DMS53 treated with DMSO at 0.1 percent for 48 hours (cell line): ENCODE data around the gene ASCC3.
A peak's percentile ranks its signal among the peaks of the same experiment; 100 is the strongest.
"Not testable (repeated sequence)": the region's sequence is repeated elsewhere in the genome, so short reads cannot be mapped to it uniquely, and the experiment has no call there.

ENCODE experiments used
- DNase-seq: peaks from one replicate; lab custom pipeline; 2025; ENCODE audit not compliant: unreplicated experiment; lab: John Stamatoyannopoulos, UW

ASCC3 gene

GRCh38 chr6:100670056-100670455 is 211.1 kb downstream of the ASCC3 start:
- DNase-seq: no peak

- no peak for DNase-seq
Observed at GRCh38 chr6:100665041-100665380, 216.1 kb downstream of the ASCC3 start.

GRCh38 chr6:100664274-100665040 is 216.7 kb downstream of the ASCC3 start:
- peak; percentile 6 for DNase-seq

- DNase-seq: no peak
Observed at GRCh38 chr6:100663219-100663863, 217.8 kb downstream of the ASCC3 start.

- no peak for DNase-seq
Observed at GRCh38 chr6:100662264-100662663, 218.9 kb downstream of the ASCC3 start.

GRCh38 chr6:100658486-100658885 is 222.6 kb downstream of the ASCC3 start:
- DNase-seq: no peak

GRCh38 chr6:100657678-100658330 is 223.3 kb downstream of the ASCC3 start:
- peak; percentile 42 for DNase-seq

GRCh38 chr6:100641147-100641546 is 240.0 kb downstream of the ASCC3 start:
- not testable (repeated sequence) for DNase-seq

- peak; percentile 0 for DNase-seq
Observed at GRCh38 chr6:100633096-100633777, 247.9 kb downstream of the ASCC3 start.

GRCh38 chr6:100630536-100630935 is 250.6 kb downstream of the ASCC3 start:
- DNase-seq: no peak

GRCh38 chr6:100627911-100628758 is 253.0 kb downstream of the ASCC3 start:
- no peak for DNase-seq

- DNase-seq: no peak
Observed at GRCh38 chr6:100626721-100627120, 254.4 kb downstream of the ASCC3 start.

- no peak for DNase-seq
Observed at GRCh38 chr6:100622907-100623692, 258.0 kb downstream of the ASCC3 start.

GRCh38 chr6:100620085-100620840 is 260.9 kb downstream of the ASCC3 start:
- DNase-seq: no peak

GRCh38 chr6:100618351-100618671 is 262.8 kb downstream of the ASCC3 start:
- no peak for DNase-seq

- no peak for DNase-seq
Observed at GRCh38 chr6:100617633-100618350, 263.3 kb downstream of the ASCC3 start.

- DNase-seq: no peak
Observed at GRCh38 chr6:100614933-100615332, 266.2 kb downstream of the ASCC3 start.

- DNase-seq: no peak
Observed at GRCh38 chr6:100614386-100614785, 266.7 kb downstream of the ASCC3 start.

GRCh38 chr6:100613656-100614055 is 267.5 kb downstream of the ASCC3 start:
- DNase-seq: no peak
